Measurements from ENCODE around the gene RPS8. TPM values are rescaled to one million over a fixed set of nuclear protein-coding genes. Genes with fewer than 3 reads are reported as not detected.
"Not testable (repeated sequence)": the region's sequence is repeated elsewhere in the genome, so short reads cannot be mapped to it uniquely, and the experiment has no call there.

RPS8 gene
- total and polyA plus RNA-seq, 8 donors: 322 to 3,429 (median 2,146) TPM

GRCh38 chr1:44808063-44808937 lies 33.0 kb downstream of the RPS8 start, which contains the start of gene BTBD19:
TSS of gene BTBD19 (plus strand) at chr1:44808523. CDS start at chr1:44808821, 298 bp downstream.
- DNase-seq: peak; percentile 51 to 95
- intact Hi-C loops (cut with DNase I; ENCODE audit: low total_unique reads): no loop called here
- Histone ChIP-seq H3K36me3 (peaks cover 20 to 35% (median 33%) of the 10 kb centered on the region in 4 donors), H3K4me1 (peaks cover 62 to 98% (median 76%) of the 10 kb centered on the region in 4 donors), H3K27me3 (no peaks in the 10 kb centered on the region), H3K4me3 (peak within 1 kb of the TSS; percentile 14 to 35 (median 19)), H3K27ac (peak within 1 kb of the TSS; percentile 83 to 99 (median 97)), H3K9me3 (no peaks in the 10 kb centered on the region)
- 21 to 31% (median 24%) methylated on average over 22 to 23 of the region's 23 CpGs for WGBS, 5 donors
- TF ChIP-seq POLR2AphosphoS5 (IDR thresholded peaks at IDR 0.05) (no peak), EP300 (IDR thresholded peaks at IDR 0.05) (no peak), POLR2A (IDR thresholded peaks at IDR 0.05) (no peak), CTCF (IDR thresholded peaks at IDR 0.05) (no peak)

- Histone ChIP-seq H3K4me1 (peaks cover 65 to 95% (median 78%) of the 10 kb centered on the region in 4 donors), H3K27ac (peak overlapping the region; percentile 83 to 99 (median 97)), H3K4me3 (peak overlapping the region; percentile 14 to 35 (median 19)), H3K27me3 (no peaks in the 10 kb centered on the region), H3K9me3 (no peaks in the 10 kb centered on the region), H3K36me3 (peaks cover 12 to 26% (median 23%) of the 10 kb centered on the region in 4 donors)
- intact Hi-C loops (cut with DNase I; ENCODE audit: low total_unique reads): no loop called here
- WGBS, 5 donors: 21 to 45% (median 37%) methylated on average over 6 of the region's 6 CpGs
- peak; percentile 51 to 87 for DNase-seq
- TF ChIP-seq POLR2AphosphoS5 (IDR thresholded peaks at IDR 0.05): peak in 1 of 3 donors; percentile 20
- no peak for TF ChIP-seq EP300 (IDR thresholded peaks at IDR 0.05)
- TF ChIP-seq POLR2A (IDR thresholded peaks at IDR 0.05): peak in 1 of 4 donors; percentile 12
- TF ChIP-seq CTCF (IDR thresholded peaks at IDR 0.05): no peak
Measured at GRCh38 chr1:44808938-44809917, 33.9 kb downstream of the RPS8 start.

- Histone ChIP-seq H3K9me3 (no peaks in the 10 kb centered on the region), H3K36me3 (peaks cover 4 to 16% (median 13%) of the 10 kb centered on the region in 4 donors), H3K4me1 (peaks cover 65 to 97% (median 83%) of the 10 kb centered on the region in 4 donors), H3K27ac (peak overlapping the region; percentile 83 to 99 (median 97)), H3K4me3 (peak overlapping the region in 2 of 4 donors; percentile 5 to 35), H3K27me3 (no peaks in the 10 kb centered on the region)
- no peak for TF ChIP-seq CTCF (IDR thresholded peaks at IDR 0.05)
- no peak for TF ChIP-seq POLR2A (IDR thresholded peaks at IDR 0.05)
- TF ChIP-seq POLR2AphosphoS5 (IDR thresholded peaks at IDR 0.05): no peak
- no peak for TF ChIP-seq EP300 (IDR thresholded peaks at IDR 0.05)
- peak; percentile 48 to 81 for DNase-seq
- 24 to 31% (median 27%) methylated on average over 12 of the region's 12 CpGs for WGBS, 5 donors
- intact Hi-C loops (cut with DNase I; ENCODE audit: low total_unique reads): no loop called here
Measured at GRCh38 chr1:44810101-44810761, 34.9 kb downstream of the RPS8 start.

- peak overlapping the region; percentile 83 to 99 (median 97) for H3K27ac ChIP-seq
- intact Hi-C loops (cut with DNase I; ENCODE audit: low total_unique reads); DNase-seq; H3K27me3 ChIP-seq; H3K9me3 ChIP-seq: not testable (repeated sequence)
- H3K4me1 ChIP-seq: peaks cover 65 to 93% (median 80%) of the 10 kb centered on the region in 4 donors
- peak overlapping the region in 1 of 4 donors; percentile 5 for H3K4me3 ChIP-seq
- WGBS, 5 donors: 81 to 88% (median 85%) methylated on average over 4 of the region's 4 CpGs
- H3K36me3 ChIP-seq: peaks cover 4 to 11% (median 8%) of the 10 kb centered on the region in 4 donors
Measured at GRCh38 chr1:44810762-44811105, 35.4 kb downstream of the RPS8 start.
